ENCODE data around the gene HEATR1. TPM values are rescaled to one million over a fixed set of nuclear protein-coding genes. Genes with fewer than 3 reads are reported as not detected.
"Not testable (repeated sequence)": the region's sequence is repeated elsewhere in the genome, so short reads cannot be mapped to it uniquely, and the experiment has no call there.

HEATR1 gene
- total RNA-seq, 2 experiments from 2014 or later: 82.4 to 89.1 TPM

DNA sequence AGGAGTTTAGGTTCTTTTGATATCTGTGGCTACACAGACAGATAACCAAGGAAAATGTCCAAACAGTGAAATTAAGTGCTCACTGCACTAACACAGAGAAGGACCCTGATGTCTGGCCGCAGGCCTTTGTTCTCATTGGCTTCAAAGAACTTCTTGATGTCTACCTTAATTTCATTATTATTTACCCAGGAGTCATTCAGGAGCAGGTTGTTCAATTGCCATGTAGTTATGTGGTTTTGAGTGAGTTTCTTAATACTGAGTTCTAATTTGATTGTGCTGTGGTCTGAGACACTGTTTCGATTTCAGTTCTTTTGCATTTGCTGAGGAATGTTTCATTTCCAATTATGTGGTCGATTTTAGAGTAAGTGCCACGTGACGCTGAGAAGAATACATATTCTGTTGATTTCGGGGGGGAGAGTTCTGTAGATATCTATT, 95.7 kb downstream of the HEATR1 start:
- Mint-ChIP-seq H3K4me3 (no peak overlapping the region), H3K27ac (peak overlapping the region; percentile 71), H3K36me3 (ENCODE audit: low read depth) (no peaks in the 10 kb centered on the region), H3K4me1 (peaks cover 16% of the 10 kb centered on the region), H3K9me3 (ENCODE audit: low read depth) (no peaks in the 10 kb centered on the region), H3K27me3 (no peaks in the 10 kb centered on the region)
- no peak for DNase-seq
- ATAC-seq: peak; percentile 52
- ChIA-PET CTCF (interaction anchor here (1.4 to 1.9 kb wide), 2 partner anchors 9 to 12 kb away, joined by 4 to 6 read pairs; no protein-coding TSS in a partner anchor), POLR2A (no interaction called here)
- intact Hi-C loops (cut with DNase I, micrococcal nuclease): loop anchor here in 1 of 2 experiments (5.0 kb wide), 1 partner anchor 56 kb away; no protein-coding TSS in a partner anchor

- intact Hi-C loops (cut with DNase I, micrococcal nuclease): loop anchor here in 1 of 2 experiments (5.0 kb wide), 1 partner anchor 55 kb away; no protein-coding TSS in a partner anchor
- Mint-ChIP-seq H3K27ac (no peak overlapping the region), H3K36me3 (ENCODE audit: low read depth) (no peaks in the 10 kb centered on the region), H3K9me3 (ENCODE audit: low read depth) (no peaks in the 10 kb centered on the region), H3K4me3 (no peak overlapping the region), H3K27me3 (no peaks in the 10 kb centered on the region), H3K4me1 (peaks cover 26% of the 10 kb centered on the region)
- CTCF ChIA-PET: interaction anchor here (0.7 to 1.4 kb wide), 2 partner anchors 10 to 18 kb away, joined by 3 to 6 read pairs; no protein-coding TSS in a partner anchor
- POLR2A ChIA-PET: no interaction called here
- ATAC-seq (peak; percentile 57), DNase-seq (no peak)
Measured at GRCh38 chr1:236507022-236507700, 97.2 kb downstream of the HEATR1 start.

DNA sequence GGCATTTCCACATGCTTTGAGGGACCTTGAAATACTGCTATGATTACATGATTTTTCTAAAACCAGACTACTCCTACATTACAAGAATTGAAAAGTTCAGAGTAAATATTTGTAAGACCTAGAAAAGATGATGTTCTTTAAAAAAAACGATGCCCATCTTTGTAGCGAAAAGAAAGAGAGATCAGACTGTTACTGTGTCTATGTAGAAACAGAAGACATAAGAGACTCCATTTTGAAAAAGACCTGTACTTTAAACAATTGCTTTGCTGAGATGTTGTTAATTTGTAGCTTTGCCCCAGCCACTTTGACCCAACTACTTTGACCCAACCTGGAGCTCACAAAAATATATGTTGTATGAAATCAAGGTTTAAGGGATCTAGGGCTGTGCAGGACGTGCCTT, 100.0 kb downstream of the HEATR1 start:
- H3K4me3 Mint-ChIP-seq; H3K27me3 Mint-ChIP-seq; ATAC-seq; H3K9me3 Mint-ChIP-seq (ENCODE audit: low read depth); POLR2A ChIA-PET; intact Hi-C loops (cut with DNase I, micrococcal nuclease); H3K36me3 Mint-ChIP-seq (ENCODE audit: low read depth); DNase-seq; H3K27ac Mint-ChIP-seq: not testable (repeated sequence)
- peaks cover 25% of the 10 kb centered on the region for H3K4me1 Mint-ChIP-seq
- CTCF ChIA-PET: interaction anchor here (1.1 kb wide), 1 partner anchor 18 kb away, joined by 3 read pairs; no protein-coding TSS in a partner anchor

- DNase-seq (peak; percentile 36), ATAC-seq (no peak)
- Mint-ChIP-seq H3K27me3 (no peaks in the 10 kb centered on the region), H3K4me3 (peak overlapping the region; percentile 43), H3K27ac (peak overlapping the region; percentile 74), H3K36me3 (ENCODE audit: low read depth) (no peaks in the 10 kb centered on the region), H3K4me1 (peaks cover 14% of the 10 kb centered on the region), H3K9me3 (ENCODE audit: low read depth) (no peaks in the 10 kb centered on the region)
- POLR2A ChIA-PET: no interaction called here
- intact Hi-C loops (cut with DNase I, micrococcal nuclease): no loop called here
- CTCF ChIA-PET: interaction anchor here (1.2 kb wide), 1 partner anchor 236 kb away, joined by 3 read pairs; no protein-coding TSS in a partner anchor
Measured at GRCh38 chr1:236502972-236503639, 101.2 kb downstream of the HEATR1 start.

GRCh38 chr1:236502579-236502971, 101.7 kb downstream of the HEATR1 start:
- Mint-ChIP-seq H3K27ac (peak overlapping the region; percentile 74), H3K4me3 (no peak overlapping the region), H3K4me1 (peaks cover 11% of the 10 kb centered on the region)

DNA sequence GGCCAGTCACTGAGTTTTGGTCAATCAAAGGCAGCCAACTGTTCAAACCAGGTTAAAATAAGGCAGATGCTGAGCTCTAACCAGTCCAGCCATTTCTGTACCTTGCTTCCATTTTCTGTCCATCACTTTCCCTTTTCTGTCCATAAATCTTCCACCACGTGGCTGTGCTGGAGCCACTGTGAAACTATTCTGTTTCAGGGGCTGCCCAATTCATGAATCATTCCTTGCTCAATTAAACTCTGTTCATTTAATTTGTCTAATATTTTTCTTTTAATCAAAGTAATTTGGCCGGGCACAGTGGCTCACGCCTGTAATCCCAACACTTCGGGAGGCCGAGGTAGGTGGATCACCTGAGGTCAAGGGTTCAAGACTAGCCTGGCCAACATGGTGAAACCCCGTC, 103.2 kb downstream of the HEATR1 start:
- peaks cover 10% of the 10 kb centered on the region for H3K4me1 Mint-ChIP-seq
- CTCF ChIA-PET: interaction anchor here (1.1 to 1.4 kb wide), 2 partner anchors 9 to 11 kb away, joined by 3 to 8 read pairs; no protein-coding TSS in a partner anchor
- H3K27me3 Mint-ChIP-seq: peaks cover 3% of the 10 kb centered on the region
- H3K4me3 Mint-ChIP-seq: no peak overlapping the region
- POLR2A ChIA-PET: interaction anchor here (0.6 kb wide), 1 partner anchor 48 kb away, joined by 3 read pairs; no protein-coding TSS in a partner anchor
- no peaks in the 10 kb centered on the region for H3K9me3 Mint-ChIP-seq (ENCODE audit: low read depth)
- ATAC-seq (no peak), DNase-seq (no peak)
- intact Hi-C loops (cut with DNase I, micrococcal nuclease): no loop called here
- H3K27ac Mint-ChIP-seq: no peak overlapping the region
- H3K36me3 Mint-ChIP-seq (ENCODE audit: low read depth): no peaks in the 10 kb centered on the region

More at GRCh38 chr1:236502579-236502971, 101.7 kb downstream of the HEATR1 start:
- Mint-ChIP-seq H3K9me3 (ENCODE audit: low read depth) (no peaks in the 10 kb centered on the region), H3K36me3 (ENCODE audit: low read depth) (no peaks in the 10 kb centered on the region), H3K27me3 (no peaks in the 10 kb centered on the region)
- CTCF ChIA-PET: no interaction called here
- DNase-seq (no peak), ATAC-seq (no peak)
- POLR2A ChIA-PET: no interaction called here
- intact Hi-C loops (cut with DNase I, micrococcal nuclease): no loop called here

Other genes with a start within 250 kb of the HEATR1 start
- 1 to 10 TPM; 2.8 to 4.5 TPM for gene EDARADD, start 210.2 kb downstream of the HEATR1 start, total RNA-seq
- gene LGALS8, start 80.5 kb downstream of the HEATR1 start, total RNA-seq: 100 to 1,000 TPM; 106 to 155 TPM
- gene ACTN2, start 82.0 kb upstream of the HEATR1 start, total RNA-seq: under 1 TPM; 0.44 to 0.46 TPM
- 10 to 100 TPM; 57.3 to 64.8 TPM for gene MTR, start 190.8 kb upstream of the HEATR1 start, total RNA-seq

All from activated CD4-positive, alpha-beta T cell treated with anti-CD3 and anti-CD28 coated beads for 36 hours (primary cell).